H1 (cell line): ENCODE measurements around the gene MSANTD2. TPM values are rescaled to one million over a fixed set of nuclear protein-coding genes. Genes with fewer than 3 reads are reported as not detected.

Experiments used
- CTCF ChIA-PET: fragments of 300-600 bp; sonication (Branson Sonifier 250); formaldehyde crosslinking; loops from one replicate; lab custom pipeline; 2021; ENCODE audit not compliant: partially characterized antibody; lab: Charles Lee
- POLR2A ChIA-PET: fragments of 300-600 bp; sonication (Branson Sonifier 250); formaldehyde crosslinking; loops from one replicate; lab custom pipeline; 2021; ENCODE audit warnings: inconsistent platforms; ENCODE audit not compliant: partially characterized antibody; lab: Charles Lee
- DNase-seq, 2 experiments: peaks; one replicate each; pipeline versions ENCODE4 v3.0.0 to v3.0.0-alpha.2; 2010 to 2022; ENCODE audit warnings: low spot score in 2 of 2, low read depth in 1 of 2, mixed read lengths in 1 of 2
- FAIRE-seq: peaks from 2 replicates; lab custom pipeline; 2011; peaks lifted over from hg19 to GRCh38; lab: Jason Lieb, UNC
- H2AFZ ChIP-seq: 2 replicates; pipeline ENCODE4 v1.8.1; 2012; ENCODE audit warnings: low read length, inconsistent platforms
- H2AK5ac ChIP-seq: 2 replicates; pipeline ENCODE4 v1.6.1; 2013; ENCODE audit warnings: low read depth, low read length
- H2BK120ac ChIP-seq: replicated peaks from 2 replicates; pipeline ENCODE3; 2013; ENCODE audit warnings: low read depth, low read length, inconsistent platforms
- H2BK12ac ChIP-seq: 2 replicates; pipeline ENCODE4 v1.6.1; 2013; ENCODE audit warnings: low read depth, low read length
- H2BK15ac ChIP-seq: 2 replicates; pipeline ENCODE4 v1.6.1; 2013; ENCODE audit warnings: low read length
- H2BK20ac ChIP-seq: 2 replicates; pipeline ENCODE4 v1.6.1; 2013; ENCODE audit warnings: low read length
- H2BK5ac ChIP-seq: 2 replicates; pipeline ENCODE4 v1.6.1; 2013; ENCODE audit warnings: low read depth, low read length
- H3K14ac ChIP-seq: 2 replicates; pipeline ENCODE4 v1.6.1; 2013; ENCODE audit warnings: inconsistent platforms; ENCODE audit not compliant: insufficient read length
- H3K18ac ChIP-seq: 2 replicates; pipeline ENCODE4 v1.6.1; 2013; ENCODE audit warnings: low read length; ENCODE audit errors: extremely low read depth
- H3K23ac ChIP-seq: 2 replicates; pipeline ENCODE4 v1.6.1; 2013; ENCODE audit warnings: inconsistent platforms; ENCODE audit not compliant: insufficient read length
- H3K23me2 ChIP-seq: 2 replicates; pipeline ENCODE4 v1.6.1; 2013; ENCODE audit warnings: low read depth, low read length
- H3K27ac ChIP-seq: 2 replicates; pipeline ENCODE4 v1.6.1; 2011; ENCODE audit warnings: low read depth, low read length, inconsistent platforms
- H3K27me3 ChIP-seq, 4 experiments: replicated peaks in 1 of 4; 1 replicate in 1 of 4; 2 replicates in 3 of 4; pipeline versions ENCODE4 v1.6.1 to v1.8.1; 2011 to 2013; ENCODE audit warnings: low read length in 3 of 4, mild to moderate bottlenecking in 3 of 4, inconsistent platforms in 2 of 4, mixed read lengths in 2 of 4, moderate library complexity in 1 of 4; ENCODE audit not compliant: control insufficient read depth in 3 of 4, insufficient read depth in 3 of 4; ENCODE audit errors: extremely low read depth in 1 of 4
- H3K36me3 ChIP-seq, 4 experiments: 2 replicates each; pipeline versions ENCODE4 v1.6.1 to v1.8.1; 2011 to 2013; ENCODE audit warnings: mild to moderate bottlenecking in 4 of 4, low read length in 3 of 4, moderate library complexity in 2 of 4, control low read depth in 1 of 4, inconsistent platforms in 1 of 4; ENCODE audit not compliant: insufficient read depth in 4 of 4, control insufficient read depth in 2 of 4
- H3K4ac ChIP-seq: replicated peaks from 2 replicates; pipeline ENCODE3; 2013; ENCODE audit warnings: low read length, low read depth, mixed read lengths, inconsistent platforms; ENCODE audit not compliant: insufficient read length
- H3K4me1 ChIP-seq, 4 experiments: replicated peaks in 1 of 4; 1 replicate in 1 of 4; 2 replicates in 3 of 4; pipeline versions ENCODE4 v1.6.1 to v1.8.1; 2011 to 2013; ENCODE audit warnings: low read length in 3 of 4, inconsistent platforms in 2 of 4, mixed read lengths in 1 of 4; ENCODE audit not compliant: insufficient read depth in 4 of 4, control insufficient read depth in 3 of 4
- H3K4me2 ChIP-seq, 2 experiments: 2 replicates each; pipeline versions ENCODE4 v1.6.1 to v1.8.1; 2011 to 2013; ENCODE audit warnings: low read depth in 2 of 2, low read length in 2 of 2, control low read depth in 1 of 2, inconsistent platforms in 1 of 2, mild to moderate bottlenecking in 1 of 2; ENCODE audit not compliant: insufficient read depth in 1 of 2
- H3K4me3 ChIP-seq, 4 experiments: fragments of 200-600, 300-600 bp in 1 of 4; sonication (generic), shearing (Covaris generic), sonication (Bioruptor Twin) in 1 of 4; 2 replicates each; pipeline versions ENCODE4 v1.5.1 to v1.8.1; 2011 to 2016; ENCODE audit warnings: low read length in 4 of 4, low read depth in 3 of 4, control low read depth in 2 of 4, inconsistent platforms in 2 of 4, mild to moderate bottlenecking in 2 of 4, mixed read lengths in 1 of 4, moderate library complexity in 1 of 4; ENCODE audit not compliant: insufficient read depth in 2 of 4; ENCODE audit errors: extremely low read depth in 1 of 4
- H3K56ac ChIP-seq: replicated peaks from 2 replicates; pipeline ENCODE3; 2013; ENCODE audit warnings: low read depth, mild to moderate bottlenecking, mixed read lengths, low read length, inconsistent platforms; ENCODE audit not compliant: insufficient read length
- H3K79me1 ChIP-seq: 2 replicates; pipeline ENCODE4 v1.6.1; 2013; ENCODE audit warnings: low read depth, low read length, control low read depth
- H3K79me2 ChIP-seq, 2 experiments: 2 replicates each; pipeline versions ENCODE4 v1.6.1 to v1.8.1; 2012 to 2013; ENCODE audit warnings: low read length in 2 of 2, mild to moderate bottlenecking in 2 of 2, inconsistent platforms in 1 of 2; ENCODE audit not compliant: insufficient read depth in 2 of 2, control insufficient read depth in 1 of 2
- H3K9ac ChIP-seq, 4 experiments: replicated peaks in 1 of 4; 1 replicate in 1 of 4; 2 replicates in 3 of 4; pipeline versions ENCODE4 v1.6.1 to v1.8.1; 2011 to 2013; ENCODE audit warnings: low read depth in 3 of 4, low read length in 3 of 4, control low read depth in 2 of 4, mild to moderate bottlenecking in 2 of 4, moderate library complexity in 2 of 4, inconsistent platforms in 1 of 4; ENCODE audit errors: extremely low read depth in 1 of 4
- H3K9me3 ChIP-seq, 2 experiments: 2 replicates each; pipeline versions ENCODE4 v1.6.1 to v1.8.1; 2012 to 2013; ENCODE audit warnings: mild to moderate bottlenecking in 2 of 2, moderate library complexity in 2 of 2, control low read depth in 1 of 2, inconsistent platforms in 1 of 2, low read depth in 1 of 2, low read length in 1 of 2, mixed read lengths in 1 of 2; ENCODE audit not compliant: insufficient read depth in 2 of 2
- H4K20me1 ChIP-seq, 2 experiments: replicated peaks in 1 of 2; 2 replicates each; pipeline versions ENCODE3 to v1.8.1; 2011 to 2013; ENCODE audit warnings: inconsistent platforms in 2 of 2, low read length in 2 of 2, mild to moderate bottlenecking in 1 of 2; ENCODE audit not compliant: insufficient read depth in 2 of 2, control insufficient read depth in 1 of 2
- H4K5ac ChIP-seq: 2 replicates; pipeline ENCODE4 v1.6.1; 2013; ENCODE audit warnings: low read length, low read depth, mixed read lengths, inconsistent platforms; ENCODE audit not compliant: insufficient read length
- H4K8ac ChIP-seq: 2 replicates; pipeline ENCODE4 v1.8.0; 2013; ENCODE audit warnings: mild to moderate bottlenecking, moderate library complexity, low read length, inconsistent platforms; ENCODE audit not compliant: insufficient read depth; ENCODE audit errors: extremely low read depth
- H4K91ac ChIP-seq: replicated peaks from 2 replicates; pipeline ENCODE3; 2013; ENCODE audit warnings: low read length, mixed read lengths, inconsistent platforms; ENCODE audit not compliant: insufficient read length
- ASH2L ChIP-seq: fragments of 200-600, 300-600 bp; sonication (generic); IDR thresholded peaks from one replicate; pipeline ENCODE4 v1.7.1; 2017; ENCODE audit warnings: low read length
- BRCA1 ChIP-seq: IDR thresholded peaks from 2 replicates; pipeline ENCODE4 v1.6.1; 2012; ENCODE audit warnings: low read depth, low read length, improper control_type of control experiment
- CTBP2 ChIP-seq: IDR thresholded peaks from 2 replicates; pipeline ENCODE4 v1.7.0; 2011; ENCODE audit warnings: borderline replicate concordance, mild to moderate bottlenecking, moderate library complexity, mixed read lengths, low read length; ENCODE audit not compliant: insufficient read depth, insufficient read length
- EZH2 ChIP-seq: fragments of 200-600 bp; sonication (generic); IDR thresholded peaks from 2 replicates; pipeline ENCODE4 v1.7.1; 2012; ENCODE audit warnings: low read depth, mild to moderate bottlenecking, moderate library complexity, low read length, inconsistent platforms; ENCODE audit not compliant: severe bottlenecking
- KDM4A ChIP-seq: IDR thresholded peaks from one replicate; pipeline ENCODE4 v1.7.1; 2012; ENCODE audit warnings: low read depth, mild to moderate bottlenecking, moderate library complexity, low read length, inconsistent platforms; ENCODE audit not compliant: severe bottlenecking
- MAX ChIP-seq: IDR thresholded peaks from 2 replicates; pipeline ENCODE4 v1.6.1; 2012; ENCODE audit warnings: inconsistent platforms
- RBBP5 ChIP-seq: IDR thresholded peaks from 2 replicates; pipeline ENCODE4 v1.7.1; 2012; ENCODE audit warnings: low read depth, mild to moderate bottlenecking, inconsistent platforms, low read length, moderate library complexity, borderline replicate concordance
- RNF2 ChIP-seq: fragments of 200-900, 300-1000 bp; sonication (generic); IDR thresholded peaks from 2 replicates; pipeline ENCODE4 v1.7.1; 2016; ENCODE audit warnings: borderline replicate concordance, low read depth, mild to moderate bottlenecking, antibody characterized with exemption, low read length; ENCODE audit not compliant: poor library complexity, severe bottlenecking; ENCODE audit errors: missing control alignments
- SUZ12 ChIP-seq: fragments of 200-600 bp; sonication (generic); IDR thresholded peaks from 2 replicates; pipeline ENCODE4 v1.6.1; 2012; ENCODE audit warnings: mild to moderate bottlenecking, inconsistent platforms, low read length, moderate library complexity, mixed read lengths
- WGBS, 2 experiments: shearing (Covaris generic) in 1 of 2; methylation state at CpG; one replicate each; pipeline versions ENCODE4 v1.1.6 to v1.1.7; 2013 to 2015; ENCODE audit warnings: low lambda C conversion rate in 2 of 2, mixed read lengths in 2 of 2, inconsistent platforms in 1 of 2, low coverage in 1 of 2, missing lambda C conversion rate in 1 of 2; ENCODE audit not compliant: insufficient replicate concordance in 2 of 2, insufficient coverage in 1 of 2, insufficient read length in 1 of 2; ENCODE audit errors: extremely low coverage in 1 of 2, missing lambda C conversion rate in 1 of 2; 5-methylcytosine and 5-hydroxymethylcytosine counted together
- polyA plus RNA-seq, 7 experiments: library from polyadenylated mRNA; depleted of rRNA in 3 of 7; stranded (reverse) in 5 of 7; unstranded in 2 of 7; fragments of >200 nt in 5 of 7; fragments of 200-250 nt in 2 of 7; gene quantifications; 1 replicate in 5 of 7; 2 replicates in 1 of 7; 4 replicates in 1 of 7; pipeline versions ENCODE4 v1.2.1 to v1.2.3, GENCODE V29; 2011 to 2013; ENCODE audit warnings: missing spikeins in 2 of 7, mixed read lengths in 2 of 7
- total RNA-seq: library from RNA; stranded (reverse); fragmentation: NEBNext Ultra II Directional; extraction: Animal tissue kit (Norgen Biotek cat#: 25700); gene quantifications from 2 replicates; pipeline ENCODE4 v1.2.1, GENCODE V29; 2021

Gene MSANTD2
- total and polyA plus RNA-seq, 2 of the 8 experiments (the other 6 are each of a cell fraction or from before 2014, with no cell fraction given): 8.2 to 15.9 TPM

GRCh38 chr11:124717786-124718651 is 82.2 kb downstream of the MSANTD2 start:
- peak in 1 of 2 experiments; percentile 67 for DNase-seq
- CTCF ChIA-PET: interaction anchor here (0.9 to 1.6 kb wide), 7 partner anchors 16 to 53 kb away, joined by 3 to 6 read pairs (median 4); partner anchors contain the start of gene ESAM
- H3K4ac ChIP-seq: no peak overlapping the region

More at GRCh38 chr11:124717786-124718651, 82.2 kb downstream of the MSANTD2 start:
- TF ChIP-seq KDM4A (peak; percentile 92), RNF2 (peak; percentile 71), SUZ12 (peak; percentile 87), ASH2L (peak; percentile 67), RBBP5 (no peak; the same call in 1 of the 2 replicates), BRCA1 (no peak), CTBP2 (peak; percentile 71), MAX (peak; percentile 13; the same call in 1 of the 2 replicates), EZH2 (peak; percentile 88)
- TF ChIP-seq, all 59 proteins: peak for 7
- H3K23ac ChIP-seq: no peak overlapping the region
- no peak overlapping the region for H3K9ac ChIP-seq
- H4K8ac ChIP-seq: 0 out of 2 replicates have a peak overlapping the region, but pooled peaks have one; percentile 51
- H2AFZ ChIP-seq: no peak overlapping the region
- H3K9me3 ChIP-seq: no peaks in the 10 kb centered on the region
- no peak overlapping the region for H2BK120ac ChIP-seq
- POLR2A ChIA-PET: interaction anchor here (1.2 to 1.6 kb wide), 3 partner anchors 11 to 82 kb away, joined by 3 to 5 read pairs (median 3); partner anchors contain the start of gene MSANTD2
- no peak overlapping the region for H4K91ac ChIP-seq
- no peak overlapping the region for H2BK20ac ChIP-seq
- H3K27me3 ChIP-seq: peaks cover 47 to 80% (median 75%) of the 10 kb centered on the region in 4 experiments
- H3K4me3 ChIP-seq: peak overlapping the region; percentile 32 to 60 (median 54); a peak in 7 of 8 replicates
- no peaks in the 10 kb centered on the region for H4K20me1 ChIP-seq
- H4K5ac ChIP-seq: no peak overlapping the region
- H3K27ac ChIP-seq: no peak overlapping the region
- no peak for FAIRE-seq
- H3K79me1 ChIP-seq: no peaks in the 10 kb centered on the region
- WGBS, 2 experiments: 4% methylated on average over 45 of the region's 45 CpGs; no CpG with 5 or more reads in 1 of the 2 experiments
- H3K4me1 ChIP-seq: peaks cover 0 to 5% (median 3%) of the 10 kb centered on the region in 4 experiments; a peak in 5 of 7 replicates
- H3K36me3 ChIP-seq: no peaks in the 10 kb centered on the region
- no peak overlapping the region for H2AK5ac ChIP-seq
- no peak overlapping the region for H3K14ac ChIP-seq
- H3K4me2 ChIP-seq: peak overlapping the region; percentile 81 to 87
- no peaks in the 10 kb centered on the region for H3K79me2 ChIP-seq
- H2BK5ac ChIP-seq: no peak overlapping the region
- H2BK15ac ChIP-seq: no peak overlapping the region
- peaks cover 8% of the 10 kb centered on the region for H3K23me2 ChIP-seq
- H3K18ac ChIP-seq: no peak overlapping the region
- H2BK12ac ChIP-seq: no peak overlapping the region
- no peak overlapping the region for H3K56ac ChIP-seq
